Measurements from ENCODE around the gene OSBPL10. TPM values are rescaled to one million over a fixed set of nuclear protein-coding genes. Genes with fewer than 3 reads are reported as not detected.
A peak's percentile ranks its signal among the peaks of the same experiment; 100 is the strongest.

Gene OSBPL10
- total and polyA plus RNA-seq, 2 donors (not counting 1 experiment from before 2014, with no cell fraction given): 88.5 to 310 TPM

GRCh38 chr3:31688984-31689383, 292.1 kb downstream of the OSBPL10 start:
- Mint-ChIP-seq H3K27me3 (no peaks in the 10 kb centered on the region), H3K4me3 (no peak overlapping the region), H3K27ac (peak overlapping the region; percentile 42), H3K9me3 (ENCODE audit: insufficient read depth) (no peaks in the 10 kb centered on the region), H3K4me1 (peaks cover 3% of the 10 kb centered on the region)
- H3K4me1 ChIP-seq (ENCODE audit: control insufficient read depth in 2 of 2, insufficient read depth in 2 of 2, low read length in 2 of 2): no peaks in the 10 kb centered on the region
- peaks cover 26% of the 10 kb centered on the region for H4K20me1 ChIP-seq (ENCODE audit: control insufficient read depth, insufficient read depth, low read length, poor library complexity, severe bottlenecking)
- peaks cover 0 to 59% of the 10 kb centered on the region in 2 experiments for H3K36me3 ChIP-seq (replicated peaks in 1 of 2; ENCODE audit: control extremely low read depth in 1 of 2, control insufficient read depth in 1 of 2, extremely low read depth in 1 of 2, insufficient read depth in 2 of 2, low read length in 1 of 2)
- ATAC-seq (ENCODE audit: low read depth): no peak
- H2AFZ ChIP-seq (ENCODE audit: insufficient read depth, low read depth, low read length, poor library complexity, severe bottlenecking): no peak overlapping the region
- H3K27ac ChIP-seq (ENCODE audit: low read length in 2 of 2): no peak overlapping the region
- peaks cover 0 to 4% (median 0%) of the 10 kb centered on the region in 3 donors for H3K9me3 ChIP-seq (ENCODE audit: control extremely low read depth in 1 of 3, control insufficient read depth in 2 of 3, insufficient read depth in 1 of 3, low read length in 2 of 3)
- WGBS (ENCODE audit: insufficient coverage): no CpG with 5 or more reads among the region's 1 CpG
- no peak overlapping the region for H3K9ac ChIP-seq (ENCODE audit: low read length)
- intact Hi-C loops (cut with micrococcal nuclease): no loop called here
- no peaks in the 10 kb centered on the region for H3K27me3 ChIP-seq (replicated peaks in 1 of 4; ENCODE audit: control extremely low read depth in 1 of 4, control insufficient read depth in 3 of 4, insufficient read depth in 4 of 4, low read length in 3 of 4)
- H3K4me3 ChIP-seq (ENCODE audit: control extremely low read depth in 1 of 5, extremely low read depth in 1 of 5, insufficient read depth in 1 of 5, low read depth in 2 of 5, low read length in 4 of 5): no peak overlapping the region
- H3K79me2 ChIP-seq (ENCODE audit: control insufficient read depth, insufficient read depth, low read length): peaks cover 8% of the 10 kb centered on the region
- POLR2A ChIA-PET: no interaction called here
- CTCF ChIA-PET: no interaction called here
- H3K4me2 ChIP-seq (replicated peaks; ENCODE audit: low read depth, low read length, poor library complexity, severe bottlenecking): no peak overlapping the region
- TF ChIP-seq EZH2 (IDR thresholded peaks at IDR 0.05; ENCODE audit: borderline replicate concordance, insufficient read depth, low read depth, low read length, poor library complexity, severe bottlenecking): no peak
- TF ChIP-seq CTCF (IDR thresholded peaks at IDR 0.05): no peak
- no peak for DNase-seq

GRCh38 chr3:31687020-31687802, 293.9 kb downstream of the OSBPL10 start:
- WGBS (ENCODE audit: insufficient coverage): 87% methylated on average over 5 of the region's 6 CpGs

More at GRCh38 chr3:31687020-31687802, 293.9 kb downstream of the OSBPL10 start:
- H3K4me3 ChIP-seq (ENCODE audit: control extremely low read depth in 1 of 5, extremely low read depth in 1 of 5, insufficient read depth in 1 of 5, low read depth in 2 of 5, low read length in 4 of 5): no peak overlapping the region
- H3K79me2 ChIP-seq (ENCODE audit: control insufficient read depth, insufficient read depth, low read length): peaks cover 8% of the 10 kb centered on the region
- H3K27ac ChIP-seq (ENCODE audit: low read length in 2 of 2): no peak overlapping the region
- ATAC-seq (ENCODE audit: low read depth) (no peak), DNase-seq (no peak)
- CTCF ChIA-PET: no interaction called here
- H3K9me3 Mint-ChIP-seq (ENCODE audit: insufficient read depth): no peaks in the 10 kb centered on the region
- no peak overlapping the region for H3K9ac ChIP-seq (ENCODE audit: low read length)
- no peaks in the 10 kb centered on the region for H3K27me3 ChIP-seq (replicated peaks in 1 of 4; ENCODE audit: control extremely low read depth in 1 of 4, control insufficient read depth in 3 of 4, insufficient read depth in 4 of 4, low read length in 3 of 4)
- no peak overlapping the region for H3K4me2 ChIP-seq (replicated peaks; ENCODE audit: low read depth, low read length, poor library complexity, severe bottlenecking)
- H3K4me1 Mint-ChIP-seq: peaks cover 3% of the 10 kb centered on the region
- H4K20me1 ChIP-seq (ENCODE audit: control insufficient read depth, insufficient read depth, low read length, poor library complexity, severe bottlenecking): peaks cover 23% of the 10 kb centered on the region
- TF ChIP-seq CTCF (IDR thresholded peaks at IDR 0.05) (no peak), EZH2 (IDR thresholded peaks at IDR 0.05; ENCODE audit: borderline replicate concordance, insufficient read depth, low read depth, low read length, poor library complexity, severe bottlenecking) (no peak)
- H3K4me1 ChIP-seq (ENCODE audit: control insufficient read depth in 2 of 2, insufficient read depth in 2 of 2, low read length in 2 of 2): no peaks in the 10 kb centered on the region
- H2AFZ ChIP-seq (ENCODE audit: insufficient read depth, low read depth, low read length, poor library complexity, severe bottlenecking): no peak overlapping the region
- H3K27ac Mint-ChIP-seq: peak overlapping the region; percentile 62
- no peak overlapping the region for H3K4me3 Mint-ChIP-seq
- POLR2A ChIA-PET: no interaction called here
- H3K9me3 ChIP-seq (ENCODE audit: control extremely low read depth in 1 of 3, control insufficient read depth in 2 of 3, insufficient read depth in 1 of 3, low read length in 2 of 3): peaks cover 0 to 4% (median 0%) of the 10 kb centered on the region in 3 donors
- no peaks in the 10 kb centered on the region for H3K27me3 Mint-ChIP-seq
- H3K36me3 ChIP-seq (replicated peaks in 1 of 2; ENCODE audit: control extremely low read depth in 1 of 2, control insufficient read depth in 1 of 2, extremely low read depth in 1 of 2, insufficient read depth in 2 of 2, low read length in 1 of 2): peaks cover 2 to 73% of the 10 kb centered on the region in 2 experiments
- intact Hi-C loops (cut with micrococcal nuclease): no loop called here

Measured in B cell (primary cell).